K562 (cell line): Measurements from ENCODE around the gene EVI5. TPM values are rescaled to one million over a fixed set of nuclear protein-coding genes. Genes with fewer than 3 reads are reported as not detected.

ENCODE experiments used
- CGGBP1 ChIP-seq: fragments of 250-450 bp; sonication (Bioruptor Pico); IDR thresholded peaks from 2 replicates; pipeline ENCODE4 v1.9.0; 2021; ENCODE audit warnings: mild to moderate bottlenecking
- GATAD2A ChIP-seq: fragments of 450-650 bp; IDR thresholded peaks from 2 replicates; pipeline ENCODE4 v1.6.1; 2017
- GTF2F1 ChIP-seq: IDR thresholded peaks from 2 replicates; pipeline ENCODE4 v1.6.1; 2011; ENCODE audit warnings: low read depth, low read length, improper control_type of control experiment
- JUND ChIP-seq, 2 experiments: IDR thresholded peaks; 2 replicates in 1 of 2; 3 replicates in 1 of 2; pipeline ENCODE4 v1.6.1; 2011; ENCODE audit warnings: borderline replicate concordance in 2 of 2, low read depth in 2 of 2, low read length in 2 of 2, improper control_type of control experiment in 1 of 2, missing biosample characterization in 1 of 2, missing genetic modification characterization in 1 of 2, missing genetic modification reagents in 1 of 2
- NFE2L1 ChIP-seq: fragments of 450-650 bp; IDR thresholded peaks from 2 replicates; pipeline ENCODE4 v1.6.1; 2016; ENCODE audit warnings: missing genetic modification characterization, low read depth, mild to moderate bottlenecking, missing compliant biosample characterization, moderate library complexity, borderline replicate concordance
- POLR3A ChIP-seq: IDR thresholded peaks from 2 replicates; pipeline ENCODE4 v1.6.1; 2011; ENCODE audit warnings: borderline replicate concordance, mild to moderate bottlenecking, moderate library complexity; ENCODE audit not compliant: insufficient read length, insufficient read depth; ENCODE audit errors: extremely low read depth
- RBBP5 ChIP-seq: fragments of 200-600 bp; sonication (generic); IDR thresholded peaks from 2 replicates; pipeline ENCODE4 v1.6.1; 2012; ENCODE audit warnings: borderline replicate concordance, mild to moderate bottlenecking, low read length, control low read depth, inconsistent platforms; ENCODE audit not compliant: insufficient read depth, poor library complexity, severe bottlenecking
- SMARCA4 ChIP-seq: fragments of 450-650 bp; IDR thresholded peaks from 2 replicates; pipeline ENCODE4 v1.6.1; 2016
- ZKSCAN3 ChIP-seq: fragments of 250-450 bp; sonication (Bioruptor Pico); IDR thresholded peaks from 2 replicates; pipeline ENCODE4 v1.4.0; 2020
- ZNF280B ChIP-seq: fragments of 250-450 bp; sonication (Bioruptor Pico); IDR thresholded peaks from 2 replicates; pipeline ENCODE4 v1.5.1; 2021; ENCODE audit warnings: mild to moderate bottlenecking
- ZNF589 ChIP-seq: fragments of 200-800 bp; sonication (Bioruptor generic); IDR thresholded peaks from 2 replicates; pipeline ENCODE4 v1.6.1; 2016; ENCODE audit warnings: low read depth, missing genetic modification characterization, missing compliant biosample characterization
- polyA plus RNA-seq, 8 experiments: library from polyadenylated mRNA; depleted of rRNA in 4 of 8; stranded (reverse) in 5 of 8; unstranded in 3 of 8; fragments of >200 nt; fragmentation: Nextera tagmentation in 2 of 8; fragmentation: Illumina TruSeq in 1 of 8; extraction: Ambion mirVana in 2 of 8; extraction: Trizol in 1 of 8; gene quantifications; 2 replicates each; pipeline versions ENCODE4 v1.2.1 to v1.2.3, GENCODE V29; 2011 to 2014; ENCODE audit warnings: inconsistent platforms in 1 of 8, missing spikeins in 1 of 8
- total RNA-seq, 7 experiments: library from RNA; depleted of rRNA in 6 of 7; stranded (reverse); fragments of >200 nt in 6 of 7; fragmentation: Illumina TruSeq in 2 of 7; extraction: Trizol in 2 of 7; gene quantifications; 2 replicates each; pipeline versions ENCODE4 v1.2.1 to v1.2.3, GENCODE V29; 2011 to 2021; ENCODE audit warnings: low replicate concordance in 1 of 7

The EVI5 gene
- total and polyA plus RNA-seq, 9 of the 15 experiments (the other 6 are each of a cell fraction or from before 2014, with no cell fraction given), result 1.7 to 50.1 (median 13.7) TPM

GRCh38 chr1:92805216-92805615, 20.3 kb upstream of the EVI5 start (continued):
- TF ChIP-seq ZKSCAN3 (CRISPR knock-in tag), result no peak
- peak; percentile 44 for TF ChIP-seq POLR3A
- no peak for TF ChIP-seq GTF2F1
- TF ChIP-seq ZNF589 (CRISPR knock-in tag), result peak; percentile 40; the same call in 1 of the 2 replicates
- TF ChIP-seq SMARCA4, result no peak
- TF ChIP-seq RBBP5, result no peak
- no peak for TF ChIP-seq ZNF280B (CRISPR knock-in tag)
- TF ChIP-seq CGGBP1 (CRISPR knock-in tag), result no peak
- no peak for TF ChIP-seq GATAD2A
- TF ChIP-seq JUND (IDR thresholded peaks at IDR 0.05; ENCODE audit: borderline replicate concordance, low read depth, low read length), result no peak
- no peak; the same call in 2 of the 3 replicates for TF ChIP-seq JUND (tag; IDR thresholded peaks at IDR 0.05; ENCODE audit: borderline replicate concordance, low read depth, low read length)
- no peak for TF ChIP-seq NFE2L1
